GM19239 (cell line): ENCODE results near the gene TRIM72.
"Not testable (repeated sequence)": the region's sequence is repeated elsewhere in the genome, so short reads cannot be mapped to it uniquely, and the experiment has no call there.

ENCODE experiments used
- DNase-seq: peaks from one replicate; pipeline ENCODE4 v3.0.0; 2011; ENCODE audit warnings: low spot score; ENCODE audit not compliant: insufficient read length
- FAIRE-seq: peaks from 2 replicates; lab custom pipeline; 2011; peaks lifted over from hg19 to GRCh38; lab: Jason Lieb, UNC

Gene TRIM72

GRCh38 chr16:31206776-31207175 lies 7.1 kb upstream of the TRIM72 start:
- no peak for DNase-seq
- FAIRE-seq = no peak

DNA sequence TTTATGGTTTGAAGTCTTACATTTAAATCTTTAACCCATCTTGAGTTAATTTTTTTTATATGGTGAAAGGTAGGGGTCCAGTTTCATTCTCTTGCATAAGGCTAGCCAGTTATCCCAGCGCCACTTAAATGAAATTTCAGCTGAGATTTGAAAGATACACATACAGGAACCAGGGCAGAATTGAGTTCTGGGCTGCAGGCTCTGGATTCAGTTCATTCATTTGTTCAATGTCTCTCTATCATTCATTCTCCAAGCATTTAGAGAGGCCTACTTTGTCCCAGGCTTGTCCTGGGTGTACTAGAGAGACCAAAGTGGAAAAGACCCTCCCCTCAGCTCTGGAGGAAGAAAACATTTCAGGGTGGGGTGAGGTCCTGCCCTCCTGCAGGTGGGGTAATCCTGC lies 577 bp upstream of the TRIM72 start:
- FAIRE-seq (no peak), DNase-seq (no peak)

- FAIRE-seq (no peak), DNase-seq (no peak)
Observed at GRCh38 chr16:31214708-31215286, 878 bp downstream of the TRIM72 start.

DNA sequence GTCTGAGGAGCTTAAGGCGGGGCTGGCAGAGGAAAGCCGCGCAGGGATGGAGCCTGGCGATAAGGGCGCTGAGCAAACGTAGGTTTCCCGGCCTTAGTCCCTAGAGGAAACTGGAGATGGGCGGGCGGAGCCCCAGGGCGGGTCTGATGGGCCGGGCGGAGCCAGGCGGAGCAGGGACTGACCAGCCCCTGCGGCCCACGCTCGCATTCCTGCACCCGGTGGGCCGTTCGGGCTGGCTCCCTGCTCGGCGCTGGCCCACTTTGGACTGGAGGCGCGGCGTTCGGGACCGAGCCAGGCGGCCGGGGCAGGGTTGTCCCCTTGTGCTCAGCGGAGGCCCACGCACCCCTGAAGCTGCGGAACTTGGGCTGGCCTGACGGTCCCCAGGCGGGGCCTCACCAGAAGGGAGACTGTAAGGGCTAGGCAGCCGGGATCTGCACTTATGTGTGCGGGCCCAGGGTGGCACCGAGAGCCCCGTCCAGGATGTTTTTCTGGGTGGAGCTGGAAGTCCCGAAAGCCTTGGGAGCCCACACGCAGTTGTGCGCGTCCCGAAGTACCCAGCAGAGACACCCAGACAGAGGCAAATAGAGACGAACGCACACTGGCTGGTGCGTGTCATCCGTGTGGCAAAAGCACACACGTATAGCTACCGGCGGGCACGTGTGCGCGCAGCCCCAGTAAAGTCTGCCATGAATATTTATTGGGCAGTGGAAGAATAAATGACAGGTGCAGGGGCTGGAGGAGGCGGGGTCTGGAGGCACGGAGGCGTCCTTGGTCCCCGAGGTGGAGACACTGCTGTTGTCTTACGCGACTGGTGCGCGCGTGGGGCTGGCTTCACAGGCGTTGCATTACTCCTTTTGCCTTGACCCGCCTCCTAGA lies 1.6 kb downstream of the TRIM72 start:
- FAIRE-seq (no peak), DNase-seq (no peak)

DNA sequence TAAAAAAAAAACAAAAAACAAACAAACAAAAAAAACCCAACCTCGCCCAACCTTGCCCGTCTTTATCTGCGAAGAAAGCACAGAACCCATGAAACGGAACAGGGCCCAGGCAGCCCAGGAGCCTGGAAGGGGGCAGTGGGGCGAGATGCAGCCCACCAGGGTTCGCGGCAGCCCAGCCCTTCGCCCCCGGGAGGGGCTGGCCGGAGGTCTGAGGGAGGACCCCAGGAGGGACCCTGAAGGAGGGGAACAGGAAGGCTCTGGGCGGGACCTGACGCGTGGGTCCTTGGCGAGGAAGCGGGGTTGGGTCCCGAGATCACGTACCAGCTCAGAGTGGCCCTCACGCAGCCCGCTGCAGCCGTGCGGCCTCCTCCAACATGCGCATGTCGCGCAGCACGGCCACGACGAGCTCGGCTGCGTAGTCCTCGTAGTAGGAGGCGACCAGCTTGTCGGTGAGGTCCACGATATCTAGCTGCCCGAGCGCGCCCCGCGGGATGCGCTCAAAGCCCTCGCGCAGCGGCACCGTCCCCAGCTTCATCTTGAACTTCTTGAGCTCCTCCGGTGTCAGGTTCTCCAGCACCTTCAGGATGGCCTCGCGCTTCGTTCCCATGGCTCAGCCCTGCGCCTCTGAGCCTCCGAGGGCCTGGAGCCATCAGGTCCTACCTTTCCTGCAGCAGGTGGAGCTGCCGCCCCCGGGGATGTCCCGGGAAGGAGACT lies 2.7 kb downstream of the TRIM72 start, which contains the start of gene PYDC1:
PYDC1 (minus strand) TSS at position 714 of the 714 bp plus-strand sequence; CDS start at position 607, 107 bp downstream.
- FAIRE-seq (no peak), DNase-seq (no peak)

- FAIRE-seq (no peak), DNase-seq (no peak)
Observed at GRCh38 chr16:31217136-31217530, 3.2 kb downstream of the TRIM72 start.

GRCh38 chr16:31219154-31219741 lies 5.3 kb downstream of the TRIM72 start:
- no peak for FAIRE-seq
- no peak for DNase-seq

GRCh38 chr16:31221357-31222160 lies 7.6 kb downstream of the TRIM72 start:
- DNase-seq (no peak), FAIRE-seq (no peak)

DNA sequence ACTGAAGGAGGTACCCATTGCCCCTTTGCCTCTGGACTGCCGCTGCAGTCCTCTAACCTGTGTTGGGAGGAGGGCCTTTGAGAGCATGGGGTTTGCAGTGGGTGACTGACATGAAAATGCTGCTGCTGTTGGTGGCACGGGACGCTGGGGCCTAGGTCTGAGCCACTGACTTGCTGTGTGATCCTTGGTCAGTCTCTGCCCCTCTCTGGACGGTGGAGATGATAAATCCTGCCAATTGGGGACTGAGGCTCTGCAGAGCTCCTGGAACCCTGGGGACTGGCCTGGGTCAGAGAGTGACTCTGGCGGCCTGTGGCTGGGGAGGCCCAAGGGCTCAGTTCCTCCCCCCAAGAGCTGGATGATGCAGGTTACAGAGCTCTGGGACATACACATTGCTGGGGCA lies 9.1 kb downstream of the TRIM72 start:
- FAIRE-seq (no peak), DNase-seq (no peak)

DNA sequence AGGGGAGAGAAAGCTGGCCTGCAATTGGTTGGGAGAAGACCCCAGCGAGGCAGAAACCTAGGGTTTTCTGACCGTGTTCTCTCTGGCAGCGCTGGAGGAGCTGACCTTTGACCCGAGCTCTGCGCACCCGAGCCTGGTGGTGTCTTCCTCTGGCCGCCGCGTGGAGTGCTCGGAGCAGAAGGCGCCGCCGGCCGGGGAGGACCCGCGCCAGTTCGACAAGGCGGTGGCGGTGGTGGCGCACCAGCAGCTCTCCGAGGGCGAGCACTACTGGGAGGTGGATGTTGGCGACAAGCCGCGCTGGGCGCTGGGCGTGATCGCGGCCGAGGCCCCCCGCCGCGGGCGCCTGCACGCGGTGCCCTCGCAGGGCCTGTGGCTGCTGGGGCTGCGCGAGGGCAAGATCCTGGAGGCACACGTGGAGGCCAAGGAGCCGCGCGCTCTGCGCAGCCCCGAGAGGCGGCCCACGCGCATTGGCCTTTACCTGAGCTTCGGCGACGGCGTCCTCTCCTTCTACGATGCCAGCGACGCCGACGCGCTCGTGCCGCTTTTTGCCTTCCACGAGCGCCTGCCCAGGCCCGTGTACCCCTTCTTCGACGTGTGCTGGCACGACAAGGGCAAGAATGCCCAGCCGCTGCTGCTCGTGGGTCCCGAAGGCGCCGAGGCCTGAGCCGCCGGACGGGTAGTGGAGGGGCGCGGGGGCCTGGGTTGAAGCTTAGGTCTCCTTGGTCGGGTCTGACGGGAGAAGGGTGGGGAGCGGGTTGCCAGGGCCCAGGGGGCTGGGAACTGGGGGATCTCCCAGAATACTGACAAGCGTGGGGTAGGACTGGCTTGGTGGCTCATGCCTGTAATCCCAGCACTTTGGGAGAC lies 10.4 kb downstream of the TRIM72 start:
- no peak for DNase-seq
- FAIRE-seq = no peak

DNA sequence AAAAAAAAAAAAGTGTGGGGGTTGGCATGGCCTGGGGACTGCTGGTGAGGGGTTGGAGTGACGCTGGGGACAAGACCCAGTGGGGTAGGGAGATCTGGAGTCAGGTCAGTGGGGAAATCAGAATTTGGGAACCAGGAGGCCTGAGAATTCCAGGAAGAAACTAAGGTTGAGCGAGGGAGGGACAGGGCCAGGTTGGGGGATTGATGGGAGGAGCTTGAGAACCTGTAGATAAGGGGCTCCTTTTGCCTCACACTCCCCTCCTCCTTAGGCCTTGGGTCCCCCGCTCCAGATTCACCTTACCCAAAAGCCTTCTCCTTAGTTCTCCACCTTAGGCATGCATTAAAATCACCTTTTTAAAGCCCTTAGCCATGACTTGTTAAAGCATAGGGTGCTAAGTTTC lies 11.3 kb downstream of the TRIM72 start:
- DNase-seq (no peak), FAIRE-seq (no peak)

DNA sequence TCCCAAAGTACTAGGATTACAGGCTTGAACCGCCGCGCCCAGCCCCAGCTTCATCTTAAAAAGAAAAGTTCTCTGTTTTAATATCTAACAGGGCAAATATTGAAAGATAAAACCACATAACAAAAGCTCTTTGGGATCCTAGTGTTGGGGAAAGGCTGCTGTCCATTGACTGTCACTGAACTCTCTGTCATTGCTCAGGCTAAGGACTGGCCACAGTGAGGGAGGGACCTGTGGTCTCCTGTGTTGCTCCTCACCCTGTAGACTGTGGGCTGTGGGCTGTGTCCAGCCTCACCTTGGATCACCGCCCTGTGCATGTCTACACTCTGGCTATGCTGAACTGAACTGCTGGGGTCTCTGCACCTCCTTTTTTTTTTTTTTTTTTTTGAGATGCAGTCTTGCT lies 14.3 kb downstream of the TRIM72 start:
- DNase-seq (no peak), FAIRE-seq (no peak)

GRCh38 chr16:31229501-31229900 lies 15.6 kb downstream of the TRIM72 start:
- DNase-seq = no peak
- FAIRE-seq = no peak

GRCh38 chr16:31238041-31238440 lies 24.1 kb downstream of the TRIM72 start:
- FAIRE-seq = no peak
- no peak for DNase-seq

- DNase-seq = no peak
- FAIRE-seq = no peak
Observed at GRCh38 chr16:31242206-31242605, 28.3 kb downstream of the TRIM72 start.

DNA sequence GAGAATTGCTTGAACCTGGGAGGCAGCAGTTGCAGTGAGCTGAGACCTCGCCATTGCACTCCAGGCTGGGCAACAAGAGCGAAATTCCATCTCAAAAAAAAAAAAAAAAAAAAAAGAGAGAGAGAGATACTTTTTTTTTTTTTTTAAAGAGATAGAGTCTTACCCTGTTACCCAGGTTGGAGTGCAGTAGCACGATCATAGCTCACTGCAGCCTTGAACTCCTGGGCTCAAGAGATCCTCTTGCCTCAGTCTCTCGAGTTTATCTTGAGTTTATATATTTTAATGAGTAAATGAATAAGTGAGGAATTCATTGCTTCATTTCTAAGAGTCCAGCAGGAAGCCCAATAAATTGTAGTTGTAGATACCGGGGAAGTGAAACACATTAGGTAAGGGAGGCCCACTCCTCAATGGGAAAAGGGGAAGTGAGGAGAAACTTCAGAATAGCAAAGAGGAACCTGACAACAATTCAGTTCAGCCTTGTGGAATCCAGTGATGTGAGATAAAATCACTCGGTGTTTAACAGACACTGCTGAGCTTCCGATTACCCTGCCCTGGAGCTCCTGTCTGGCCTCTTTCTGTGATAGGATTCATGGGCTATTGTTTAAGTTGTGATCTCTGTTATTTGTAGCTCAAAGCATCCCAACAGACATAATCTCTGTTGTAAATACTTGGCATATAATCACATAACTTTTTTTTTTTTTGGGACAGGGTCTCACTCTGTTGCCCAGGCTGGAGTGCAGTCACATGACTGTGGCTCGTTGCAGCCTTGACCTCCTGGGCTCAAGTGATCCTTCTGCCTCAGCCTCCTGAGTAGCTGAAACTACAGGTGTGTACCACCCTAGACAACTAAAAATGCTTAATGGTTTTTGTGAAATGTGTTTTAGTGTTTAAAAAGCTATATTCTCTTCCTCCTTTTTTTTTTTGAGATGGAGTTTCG lies 30.1 kb downstream of the TRIM72 start:
- no peak for DNase-seq
- no peak for FAIRE-seq

DNA sequence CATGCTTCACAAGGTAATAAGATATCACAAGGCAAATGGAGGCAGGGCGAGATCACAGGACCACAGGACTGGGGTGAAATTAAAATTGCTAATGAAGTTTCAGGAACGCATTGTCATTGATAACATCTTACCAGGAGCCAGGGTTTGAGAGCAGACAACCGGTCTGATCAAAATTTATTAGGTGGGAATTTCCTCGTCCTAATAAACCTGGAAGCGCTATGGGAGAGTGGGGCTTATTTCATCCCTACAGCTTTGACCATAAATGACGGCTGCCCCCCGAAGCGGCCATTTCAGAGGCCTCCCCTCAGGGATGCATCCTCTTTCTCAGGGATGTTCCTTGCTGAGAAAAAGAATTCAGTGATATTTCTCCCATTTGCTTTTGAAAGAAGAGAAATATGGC lies 31.7 kb downstream of the TRIM72 start:
- DNase-seq, FAIRE-seq: not testable (repeated sequence)

- DNase-seq = no peak
- FAIRE-seq = no peak
Observed at GRCh38 chr16:31246296-31246695, 32.4 kb downstream of the TRIM72 start.
